GM18505 (cell line): Measurements from ENCODE around the gene B4GALNT3.

Experiments
- ATAC-seq: cut with Tn5 transposase; IDR thresholded peaks from one replicate; pipeline ENCODE4 v1.9.1; 2021; ENCODE audit not compliant: unreplicated experiment
- POLR2A ChIP-seq: IDR thresholded peaks from 4 replicates; pipeline ENCODE4 v1.6.1; 2011; ENCODE audit warnings: borderline replicate concordance; ENCODE audit not compliant: insufficient read depth, insufficient read length; ENCODE audit errors: extremely low read depth

The B4GALNT3 gene

GRCh38 chr12:532908-533565, 73.3 kb downstream of the B4GALNT3 start:
- ATAC-seq, result no peak
- TF ChIP-seq POLR2A, result no peak

DNA sequence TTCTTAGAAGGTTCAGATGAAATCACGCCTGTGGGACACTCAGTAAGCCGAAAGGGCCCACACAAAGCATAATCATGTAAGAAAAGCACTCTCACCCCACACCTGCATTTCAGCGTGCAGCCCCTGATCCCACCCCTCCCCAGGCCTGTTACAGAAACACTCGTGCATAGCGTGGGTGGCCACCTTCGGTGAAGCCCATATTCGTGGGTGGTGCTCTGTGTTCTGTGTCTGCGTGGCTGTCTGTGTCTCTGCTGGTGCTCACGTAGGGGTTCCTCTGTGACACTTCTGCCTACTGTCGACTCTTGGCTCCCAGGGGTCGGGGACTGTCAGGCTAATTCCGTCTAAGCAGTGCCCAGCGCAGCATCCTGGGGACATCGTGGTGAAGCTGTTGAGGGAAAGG, 74.0 kb downstream of the B4GALNT3 start:
- ATAC-seq, result no peak

DNA sequence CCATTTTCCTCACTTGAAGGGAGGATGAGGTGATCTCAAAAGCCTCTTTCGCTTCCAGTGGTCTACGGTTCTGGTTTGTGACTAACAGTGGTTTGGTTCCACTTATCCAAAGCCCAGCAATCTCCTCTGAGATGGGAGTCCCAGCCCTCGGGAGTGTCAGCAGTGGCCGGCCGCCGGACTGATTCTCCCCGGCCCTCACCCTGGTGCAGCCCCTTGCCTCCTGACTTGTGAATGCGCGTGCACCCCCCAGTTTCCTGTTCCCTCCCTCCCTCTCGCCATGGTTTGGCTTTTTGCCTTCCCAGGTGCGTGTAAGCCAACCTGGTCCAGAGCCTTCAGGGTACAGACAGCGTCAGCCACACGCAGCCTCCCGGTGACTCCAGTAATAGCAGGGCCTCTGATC, 74.5 kb downstream of the B4GALNT3 start:
- ATAC-seq, result no peak
- no peak for TF ChIP-seq POLR2A

More for the DNA sequence above, 74.0 kb downstream of the B4GALNT3 start:
- no peak for TF ChIP-seq POLR2A

DNA sequence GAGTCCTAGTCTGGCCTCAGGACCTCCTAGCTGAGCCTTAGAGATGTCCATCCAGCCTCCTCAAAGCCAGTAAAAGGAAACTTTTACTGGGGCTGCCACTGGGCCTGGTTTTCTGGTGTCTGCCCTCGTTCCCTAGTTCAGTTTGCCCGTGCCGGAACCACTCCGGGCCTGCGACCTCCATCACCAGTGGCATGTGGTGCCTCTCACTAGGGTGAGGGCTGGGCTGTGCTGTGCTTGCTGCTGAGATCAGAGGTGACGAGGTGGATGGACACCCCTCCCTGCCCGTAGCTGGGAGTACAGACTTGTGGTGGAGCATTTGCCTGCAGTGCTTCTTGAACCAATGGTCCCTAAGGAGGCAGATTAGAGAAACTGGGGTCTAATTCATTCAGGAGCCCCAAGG, 75.7 kb downstream of the B4GALNT3 start:
- no peak for TF ChIP-seq POLR2A
- ATAC-seq, result no peak

- TF ChIP-seq POLR2A, result no peak
- no peak for ATAC-seq
Measured at GRCh38 chr12:536751-537245, 77.1 kb downstream of the B4GALNT3 start.

DNA sequence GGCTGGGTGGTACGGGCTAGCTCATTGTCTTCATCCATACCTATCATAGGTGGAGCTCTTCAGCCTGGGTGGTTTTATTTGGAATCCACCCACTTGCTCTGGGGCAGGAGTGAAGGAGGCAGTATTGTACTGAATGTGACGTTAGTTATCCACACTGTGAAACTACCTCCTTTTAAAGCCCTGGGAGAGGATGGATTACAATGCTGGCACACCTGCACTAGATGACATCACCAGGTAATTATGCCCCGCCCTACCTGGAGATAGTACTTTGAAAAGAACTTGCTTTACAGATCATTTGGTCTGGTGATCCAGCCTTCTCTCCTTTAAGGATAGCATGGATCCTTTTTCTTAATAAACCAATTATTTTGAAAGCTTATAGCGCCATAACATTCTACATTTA, 78.0 kb downstream of the B4GALNT3 start:
- no peak for ATAC-seq
- no peak for TF ChIP-seq POLR2A

DNA sequence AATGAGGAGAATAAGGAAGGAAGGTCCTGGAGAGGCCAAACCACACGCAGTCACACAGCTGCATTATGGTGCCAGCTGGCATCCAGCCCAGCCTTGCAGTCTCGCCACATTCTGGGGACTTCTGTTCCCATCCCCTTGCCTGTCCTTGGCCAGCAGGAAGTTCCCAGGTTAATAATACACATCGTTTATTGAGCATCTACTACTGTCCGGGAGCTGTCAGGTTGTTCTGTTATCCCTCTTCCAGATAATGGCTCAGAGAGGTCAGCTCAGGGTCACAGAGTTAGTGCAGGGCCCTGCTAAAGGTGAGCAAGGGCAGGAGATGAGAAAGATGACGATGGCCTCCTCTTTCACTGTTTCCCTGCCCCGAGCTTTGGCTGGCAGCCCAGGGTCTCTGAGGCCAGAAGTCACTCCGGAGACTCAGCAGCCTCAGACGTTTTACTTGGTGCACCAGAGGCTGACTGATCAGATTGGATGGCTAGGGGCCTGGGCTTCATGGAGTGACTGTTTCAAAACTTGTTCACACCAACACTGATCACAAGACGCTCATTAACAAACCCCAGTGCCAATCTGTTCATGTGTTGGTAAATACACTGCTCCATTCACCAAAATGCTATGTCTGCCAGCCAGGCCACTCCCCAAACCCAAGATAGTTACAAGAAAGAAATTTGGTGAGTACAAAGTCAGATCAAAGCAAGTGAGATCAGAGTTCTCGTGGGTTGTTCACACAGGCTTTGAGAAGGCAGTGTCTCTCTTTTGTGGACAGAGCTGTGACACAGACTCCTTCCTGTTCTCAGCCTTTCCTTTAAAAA, 79.2 kb downstream of the B4GALNT3 start:
- no peak for ATAC-seq
- TF ChIP-seq POLR2A, result no peak

- no peak for ATAC-seq
- no peak for TF ChIP-seq POLR2A
Measured at GRCh38 chr12:539540-540310, 80.0 kb downstream of the B4GALNT3 start.

- no peak for TF ChIP-seq POLR2A
Measured at GRCh38 chr12:541676-542324, 82.1 kb downstream of the B4GALNT3 start.

DNA sequence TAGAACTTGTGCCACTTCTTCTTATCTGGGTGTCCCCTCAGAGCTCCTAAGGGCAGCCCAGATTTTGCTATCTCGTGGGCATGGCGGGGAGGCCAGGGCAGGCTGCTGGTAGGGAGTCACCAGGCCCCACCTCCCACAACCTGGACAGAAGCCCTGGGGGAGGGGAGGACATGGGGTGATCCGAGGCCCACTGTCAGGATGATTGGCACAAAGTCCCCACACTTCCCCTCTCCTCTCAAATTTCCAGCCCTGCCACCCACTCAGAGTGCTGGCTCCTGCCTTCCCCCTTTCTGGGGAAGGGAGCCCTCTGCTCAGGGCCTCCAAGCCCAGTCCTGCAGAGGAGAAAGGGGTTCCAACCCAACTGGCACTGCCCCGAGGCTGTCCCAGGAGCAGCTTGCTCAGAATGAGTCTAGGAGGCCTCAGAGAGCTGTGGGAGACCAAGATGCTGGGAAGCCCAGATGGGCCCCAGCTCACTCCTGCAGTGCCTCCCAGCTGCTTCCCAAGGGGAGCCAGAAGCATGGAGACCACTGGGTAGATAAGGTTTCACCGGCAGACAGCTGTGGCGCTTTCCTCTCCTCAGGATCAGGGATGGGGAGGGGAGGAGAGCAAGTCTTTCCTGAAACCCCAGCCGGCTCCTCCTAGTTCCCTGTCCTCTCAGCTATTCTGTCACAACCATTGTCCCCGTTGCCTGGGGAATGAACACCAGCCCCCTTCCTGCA, 82.8 kb downstream of the B4GALNT3 start:
- TF ChIP-seq POLR2A, result no peak
- ATAC-seq, result no peak

More at GRCh38 chr12:541676-542324, 82.1 kb downstream of the B4GALNT3 start:
- ATAC-seq, result no peak

DNA sequence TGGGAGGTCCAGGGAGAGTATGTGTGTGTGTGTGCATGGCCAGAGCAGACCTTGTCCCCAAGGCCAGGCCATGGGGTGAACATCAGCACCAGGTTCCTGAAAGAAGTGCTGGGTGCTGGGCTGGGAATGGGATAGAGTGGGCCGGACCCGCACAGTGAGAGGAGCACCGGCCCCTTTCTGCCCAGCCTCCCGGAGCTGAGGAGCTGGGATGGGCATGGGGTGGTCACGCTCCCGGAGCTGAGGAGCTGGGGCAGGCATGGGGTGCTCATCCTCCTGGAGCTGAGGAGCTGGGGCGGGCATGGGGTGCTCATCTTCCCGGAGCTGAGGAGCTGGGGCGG, 83.3 kb downstream of the B4GALNT3 start:
- TF ChIP-seq POLR2A, result no peak
- ATAC-seq, result no peak

- no peak for TF ChIP-seq POLR2A
- ATAC-seq, result no peak
Measured at GRCh38 chr12:544142-544541, 84.4 kb downstream of the B4GALNT3 start.
